Lung microvascular endothelial cell (primary cell): Measurements from ENCODE around the gene HBG1. TPM values are rescaled to one million over a fixed set of nuclear protein-coding genes. Genes with fewer than 3 reads are reported as not detected.
"Not testable (repeated sequence)": the region's sequence is repeated elsewhere in the genome, so short reads cannot be mapped to it uniquely, and the experiment has no call there.

Source experiments
- DNase-seq, 2 donors: peaks; one replicate each; pipeline versions ENCODE4 v3.0.0 to v3.0.0-alpha.2; 2010; ENCODE audit warnings: low read depth in 2 of 2
- total RNA-seq: library from RNA; depleted of rRNA; stranded (reverse); fragments of >200 nt; gene quantifications from 2 replicates; pipeline ENCODE4 v1.2.1, GENCODE V29; 2014

The HBG1 gene
- not detected in 2 replicates for total RNA-seq

GRCh38 chr11:5249807-5250396 lies at the start of gene HBG1:
Gene HBG1 (minus strand): TSS chr11:5249857. CDS start chr11:5249804, 53 bp downstream.
- not testable (repeated sequence) for DNase-seq

GRCh38 chr11:5298451-5298850 lies 48.8 kb upstream of the HBG1 start:
- DNase-seq, result no peak

GRCh38 chr11:5297721-5298323 lies 48.2 kb upstream of the HBG1 start:
- no peak for DNase-seq

- not testable (repeated sequence) for DNase-seq
These were observed 44.8 kb upstream of the HBG1 start for GRCh38 chr11:5294342-5294995.

- no peak for DNase-seq
These were observed 43.4 kb upstream of the HBG1 start for GRCh38 chr11:5293028-5293427.

GRCh38 chr11:5291207-5291838 lies 41.7 kb upstream of the HBG1 start:
- peak; percentile 21 to 50 for DNase-seq

- no peak for DNase-seq
These were observed 40.4 kb upstream of the HBG1 start for GRCh38 chr11:5290106-5290505.

GRCh38 chr11:5289696-5290095 lies 40.0 kb upstream of the HBG1 start:
- DNase-seq, result no peak

GRCh38 chr11:5288906-5289550 lies 39.4 kb upstream of the HBG1 start:
- no peak for DNase-seq

- DNase-seq, result no peak
These were observed 38.6 kb upstream of the HBG1 start for GRCh38 chr11:5288108-5288905.

- DNase-seq, result no peak
These were observed 37.2 kb upstream of the HBG1 start for GRCh38 chr11:5286901-5287300.

GRCh38 chr11:5286351-5286750 lies 36.7 kb upstream of the HBG1 start:
- no peak for DNase-seq

- DNase-seq, result peak in 1 of 2 donors; percentile 9
These were observed 36.2 kb upstream of the HBG1 start for GRCh38 chr11:5285703-5286340.

- no peak for DNase-seq
These were observed 35.0 kb upstream of the HBG1 start for GRCh38 chr11:5284637-5285036.

GRCh38 chr11:5283882-5284281 lies 34.2 kb upstream of the HBG1 start:
- DNase-seq, result no peak

- DNase-seq, result no peak
These were observed 33.4 kb upstream of the HBG1 start for GRCh38 chr11:5283086-5283485.

GRCh38 chr11:5282628-5283027 lies 33.0 kb upstream of the HBG1 start:
- DNase-seq, result no peak

- no peak for DNase-seq
These were observed 31.9 kb upstream of the HBG1 start for GRCh38 chr11:5281596-5281995.

GRCh38 chr11:5280582-5281102 lies 31.0 kb upstream of the HBG1 start:
- peak; percentile 61 to 98 for DNase-seq

GRCh38 chr11:5279471-5280090 lies 29.9 kb upstream of the HBG1 start:
- DNase-seq, result no peak
